IMR-90 (cell line): Measurements from ENCODE around the gene PSAPL1. TPM values are rescaled to one million over a fixed set of nuclear protein-coding genes. Genes with fewer than 3 reads are reported as not detected.

ENCODE experiments used
- ATAC-seq: fragments of 200-7000 bp; cut with Tn5 transposase; 2 replicates; pipeline ENCODE4 v1.9.1; 2020; ENCODE audit warnings: low read depth, mild to moderate bottlenecking, moderate library complexity
- BruUV-seq: library from RNA; stranded (reverse); fragments of 400-500 nt; replicated peaks from 2 replicates; lab custom pipeline; 2021; lab: Mats Ljungman, UMichigan
- CTCF ChIA-PET: fragments of 300-600 bp; formaldehyde crosslinking; extraction: SDS; loops from one replicate; lab custom pipeline; 2021; ENCODE audit warnings: antibody characterized with exemption; lab: Yijun Ruan, JAX
- POLR2A ChIA-PET: fragments of 300-600 bp; sonication (Branson Sonifier 250); formaldehyde crosslinking; loops from one replicate; lab custom pipeline; 2022; ENCODE audit warnings: antibody characterized with exemption; ENCODE audit not compliant: unreplicated experiment; lab: Charles Lee
- DNase-seq: peaks from one replicate; pipeline ENCODE4 v3.0.0; 2013
- H2AFZ ChIP-seq: replicated peaks from 2 replicates; pipeline ENCODE3; 2013; ENCODE audit warnings: low read length, mild to moderate bottlenecking; ENCODE audit not compliant: poor library complexity
- H2AK5ac ChIP-seq: 2 replicates; pipeline ENCODE4 v1.6.1; 2013; ENCODE audit warnings: low read depth, low read length, inconsistent platforms
- H2AK9ac ChIP-seq: replicated peaks from 2 replicates; pipeline ENCODE3; 2013; ENCODE audit warnings: mild to moderate bottlenecking, low read depth, low read length, moderate library complexity; ENCODE audit not compliant: poor library complexity
- H2BK120ac ChIP-seq: 2 replicates; pipeline ENCODE4 v1.6.1; 2013; ENCODE audit warnings: low read depth, low read length, inconsistent platforms
- H2BK15ac ChIP-seq: 3 replicates; pipeline ENCODE4 v1.6.1; 2013; ENCODE audit warnings: low read depth, low read length, inconsistent platforms
- H2BK20ac ChIP-seq: 2 replicates; pipeline ENCODE4 v1.6.1; 2013; ENCODE audit warnings: low read depth, mild to moderate bottlenecking, inconsistent platforms, low read length, moderate library complexity
- H2BK5ac ChIP-seq: 2 replicates; pipeline ENCODE4 v1.6.1; 2013; ENCODE audit warnings: mild to moderate bottlenecking, low read depth, low read length, inconsistent platforms; ENCODE audit not compliant: poor library complexity, severe bottlenecking
- H3K14ac ChIP-seq: replicated peaks from 2 replicates; pipeline ENCODE4 v1.6.1; 2013; ENCODE audit warnings: low read depth, low read length, inconsistent platforms
- H3K18ac ChIP-seq: 2 replicates; pipeline ENCODE4 v1.6.1; 2013; ENCODE audit warnings: low read depth, low read length, control low read depth
- H3K23ac ChIP-seq: 2 replicates; pipeline ENCODE4 v1.6.1; 2013; ENCODE audit warnings: low read depth, low read length, inconsistent platforms
- H3K27ac ChIP-seq: 2 replicates; pipeline ENCODE4 v1.5.1; 2013; ENCODE audit warnings: mild to moderate bottlenecking, control low read depth, low read length; ENCODE audit not compliant: insufficient read depth
- H3K27me3 ChIP-seq: 2 replicates; pipeline ENCODE4 v1.6.1; 2013; ENCODE audit warnings: low read length; ENCODE audit not compliant: control insufficient read depth, insufficient read depth
- H3K36me3 ChIP-seq: 2 replicates; pipeline ENCODE4 v1.6.1; 2013; ENCODE audit warnings: low read length, mixed read lengths; ENCODE audit not compliant: control insufficient read depth, insufficient read depth
- H3K4ac ChIP-seq: 2 replicates; pipeline ENCODE4 v1.6.1; 2013; ENCODE audit warnings: low read depth, low read length, inconsistent platforms
- H3K4me1 ChIP-seq: 2 replicates; pipeline ENCODE4 v1.6.1; 2013; ENCODE audit warnings: low read length, mixed read lengths; ENCODE audit not compliant: control insufficient read depth, insufficient read depth
- H3K4me2 ChIP-seq: 2 replicates; pipeline ENCODE4 v1.6.1; 2013; ENCODE audit warnings: low read depth, mild to moderate bottlenecking, control low read depth, low read length, moderate library complexity
- H3K4me3 ChIP-seq: 2 replicates; pipeline ENCODE4 v1.5.1; 2013; ENCODE audit warnings: low read depth, mild to moderate bottlenecking, control low read depth, low read length, moderate library complexity; ENCODE audit not compliant: insufficient read depth
- H3K56ac ChIP-seq: 2 replicates; pipeline ENCODE4 v1.6.1; 2013; ENCODE audit warnings: low read length, inconsistent platforms; ENCODE audit not compliant: insufficient read depth; ENCODE audit errors: extremely low read depth
- H3K79me1 ChIP-seq, 2 experiments: 2 replicates each; pipeline ENCODE4 v1.6.1; 2013; ENCODE audit warnings: low read length in 2 of 2, inconsistent platforms in 1 of 2, low read depth in 1 of 2
- H3K9ac ChIP-seq: 2 replicates; pipeline ENCODE4 v1.6.1; 2013; ENCODE audit warnings: low read depth, low read length, control low read depth
- H3K9me1 ChIP-seq: 2 replicates; pipeline ENCODE4 v1.6.1; 2013; ENCODE audit warnings: low read length, inconsistent platforms; ENCODE audit not compliant: insufficient read depth
- H3K9me3 ChIP-seq: 2 replicates; pipeline ENCODE4 v1.6.1; 2013; ENCODE audit warnings: low read length; ENCODE audit not compliant: control insufficient read depth, insufficient read depth
- H4K20me1 ChIP-seq: 2 replicates; pipeline ENCODE4 v1.6.1; 2013; ENCODE audit warnings: low read length, inconsistent platforms; ENCODE audit not compliant: insufficient read depth
- H4K5ac ChIP-seq: 2 replicates; pipeline ENCODE4 v1.6.1; 2013; ENCODE audit warnings: mild to moderate bottlenecking, low read depth, low read length, control low read depth
- H4K8ac ChIP-seq, 2 experiments: 2 replicates each; pipeline ENCODE4 v1.6.1; 2013; ENCODE audit warnings: low read depth in 2 of 2, low read length in 2 of 2, control low read depth in 1 of 2, inconsistent platforms in 1 of 2
- H4K91ac ChIP-seq: 2 replicates; pipeline ENCODE4 v1.6.1; 2013; ENCODE audit warnings: low read depth, low read length, inconsistent platforms; ENCODE audit not compliant: insufficient read depth
- CEBPB ChIP-seq: IDR thresholded peaks from 2 replicates; pipeline ENCODE4 v1.6.1; 2012; ENCODE audit warnings: low read depth, low read length, improper control_type of control experiment
- CHD1 ChIP-seq: IDR thresholded peaks from 2 replicates; pipeline ENCODE4 v1.6.1; 2012; ENCODE audit warnings: low read depth, low read length, improper control_type of control experiment
- MAFK ChIP-seq: IDR thresholded peaks from 2 replicates; pipeline ENCODE4 v1.6.1; 2012; ENCODE audit warnings: low read depth, low read length, improper control_type of control experiment
- MAZ ChIP-seq: IDR thresholded peaks from 2 replicates; pipeline ENCODE4 v1.6.1; 2012; ENCODE audit warnings: low read depth, mild to moderate bottlenecking, low read length, improper control_type of control experiment, moderate library complexity, borderline replicate concordance
- MXI1 ChIP-seq: IDR thresholded peaks from 2 replicates; pipeline ENCODE4 v1.6.1; 2012; ENCODE audit warnings: low read depth, mild to moderate bottlenecking, low read length, moderate library complexity, borderline replicate concordance
- NFE2L2 ChIP-seq: fragments of 150-350 bp; IDR thresholded peaks from 2 replicates; pipeline ENCODE4 v1.6.1; 2016; ENCODE audit warnings: low read depth, mild to moderate bottlenecking, low read length
- POLR2A ChIP-seq: IDR thresholded peaks from 2 replicates; pipeline ENCODE4 v1.6.1; 2012; ENCODE audit warnings: mild to moderate bottlenecking, low read depth, low read length
- RAD21 ChIP-seq: IDR thresholded peaks from 2 replicates; pipeline ENCODE4 v1.6.1; 2012; ENCODE audit warnings: low read length, improper control_type of control experiment
- RCOR1 ChIP-seq: IDR thresholded peaks from 2 replicates; pipeline ENCODE4 v1.6.1; 2012; ENCODE audit warnings: mild to moderate bottlenecking, low read length, improper control_type of control experiment; ENCODE audit not compliant: insufficient replicate concordance
- SMC3 ChIP-seq: fragments of 150-350 bp; IDR thresholded peaks from 2 replicates; pipeline ENCODE4 v1.6.1; 2016; ENCODE audit warnings: low read depth, mild to moderate bottlenecking, antibody characterized with exemption, low read length, moderate library complexity
- WGBS, 2 experiments: methylation state at CpG; one replicate each; pipeline versions ENCODE4 v1.1.5 to v1.1.7; 2013; ENCODE audit warnings: missing lambda C conversion rate in 2 of 2; ENCODE audit not compliant: insufficient read length in 1 of 2; ENCODE audit errors: extremely low coverage in 2 of 2; 5-methylcytosine and 5-hydroxymethylcytosine counted together
- dilution Hi-C: fragments of 300-500 bp; cut with HindIII; formaldehyde crosslinking; loops from one replicate; pipeline ENCODE4 v1.14.3; 2018; ENCODE audit warnings: low sequenced_read_pairs; ENCODE audit not compliant: unreplicated experiment
- in situ Hi-C: fragments of 300-500 bp; cut with MboI; formaldehyde crosslinking; loops from 3 replicates; pipeline ENCODE4 v1.14.3; 2019; ENCODE audit warnings: low sequenced_read_pairs, inconsistent platforms, mixed read lengths
- intact Hi-C: fragments of 100-400 bp; cut with micrococcal nuclease; formaldehyde crosslinking; loops from 2 replicates; pipeline ENCODE4 v1.10.0; 2022
- polyA plus RNA-seq, 3 experiments: library from polyadenylated mRNA; depleted of rRNA; stranded (reverse); fragments of >200 nt; gene quantifications; 2 replicates each; pipeline ENCODE4 v1.2.3, GENCODE V29; 2012; ENCODE audit warnings: low replicate concordance in 1 of 3
- total RNA-seq: library from RNA; depleted of rRNA; stranded (reverse); fragments of >200 nt; gene quantifications from 2 replicates; pipeline ENCODE4 v1.2.3, GENCODE V29; 2012
- TF ChIP-seq, protein P1 (sequence below): fragments of 150-350 bp; IDR thresholded peaks from 2 replicates; pipeline ENCODE4 v1.6.1; 2016; ENCODE audit warnings: low read depth, mild to moderate bottlenecking, low read length, moderate library complexity, borderline replicate concordance
- TF ChIP-seq, protein P2 (sequence below): fragments of 150-350 bp; IDR thresholded peaks from 2 replicates; pipeline ENCODE4 v1.6.1; 2017; ENCODE audit warnings: mild to moderate bottlenecking, antibody characterized with exemption, low read length, low read depth
- TF ChIP-seq, protein P3 (sequence below): conservative IDR thresholded peaks from 2 replicates; pipeline ENCODE4 v1.5.1; 2012; ENCODE audit warnings: mild to moderate bottlenecking, low read depth, low read length, improper control_type of control experiment

The PSAPL1 gene
- total and polyA plus RNA-seq, 2 of the 4 experiments (the other 2 are of a cell fraction), result not detected

DNA sequence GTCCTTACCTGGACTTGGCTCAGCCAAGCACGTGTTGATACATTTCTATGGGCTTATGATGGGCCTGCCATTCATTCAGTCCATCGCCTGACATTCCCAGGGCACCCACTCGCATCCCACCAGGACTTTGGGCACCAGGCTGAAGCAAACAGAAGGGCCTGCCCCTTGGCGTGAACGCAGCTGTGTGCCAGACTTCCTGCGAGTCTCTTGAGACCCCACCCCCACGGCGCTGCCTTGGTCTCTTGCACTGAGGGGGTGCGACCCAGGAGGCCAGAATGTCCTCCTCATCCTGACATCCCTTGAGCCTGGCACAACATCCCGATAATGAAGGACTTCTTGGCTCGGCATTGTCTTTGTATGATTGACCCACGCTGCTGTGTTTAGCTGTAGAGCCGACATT, 1.5 kb upstream of the PSAPL1 start:
- Histone ChIP-seq H3K23ac (no peak overlapping the region), H3K18ac (no peak overlapping the region), H2AK5ac (no peak overlapping the region), H2BK15ac (no peak overlapping the region), H2BK20ac (no peak overlapping the region), H3K9ac (no peak overlapping the region), H3K4me1 (no peaks in the 10 kb centered on the region), H4K91ac (no peak overlapping the region), H4K20me1 (no peaks in the 10 kb centered on the region), H2AFZ (no peak overlapping the region), H3K9me1 (no peaks in the 10 kb centered on the region), H2BK120ac (no peak overlapping the region), H4K5ac (no peak overlapping the region), H3K4me2 (no peak overlapping the region), H3K4ac (no peak overlapping the region), H3K79me1 (no peaks in the 10 kb centered on the region), H3K9me3 (no peaks in the 10 kb centered on the region), H2BK5ac (no peak overlapping the region), H3K36me3 (no peaks in the 10 kb centered on the region), H3K27ac (no peak overlapping the region), H4K8ac (no peak overlapping the region), H3K14ac (no peak overlapping the region), H3K4me3 (no peak overlapping the region), H2AK9ac (no peak overlapping the region), H3K27me3 (peaks cover 3% of the 10 kb centered on the region), H3K56ac (no peak overlapping the region)
- no TSS peak for BruUV-seq
- intact Hi-C loops, result no loop called here
- in situ Hi-C loops, result no loop called here
- DNase-seq, result no peak
- POLR2A ChIA-PET, result no interaction called here
- CTCF ChIA-PET, result no interaction called here
- no peak for ATAC-seq
- TF ChIP-seq POLR2A (no peak), RAD21 (no peak), NFE2L2 (no peak), MAFK (no peak), RCOR1 (no peak), SMC3 (no peak), MAZ (no peak), MXI1 (no peak), CEBPB (no peak), CHD1 (no peak)
- TF ChIP-seq, protein P1, sequence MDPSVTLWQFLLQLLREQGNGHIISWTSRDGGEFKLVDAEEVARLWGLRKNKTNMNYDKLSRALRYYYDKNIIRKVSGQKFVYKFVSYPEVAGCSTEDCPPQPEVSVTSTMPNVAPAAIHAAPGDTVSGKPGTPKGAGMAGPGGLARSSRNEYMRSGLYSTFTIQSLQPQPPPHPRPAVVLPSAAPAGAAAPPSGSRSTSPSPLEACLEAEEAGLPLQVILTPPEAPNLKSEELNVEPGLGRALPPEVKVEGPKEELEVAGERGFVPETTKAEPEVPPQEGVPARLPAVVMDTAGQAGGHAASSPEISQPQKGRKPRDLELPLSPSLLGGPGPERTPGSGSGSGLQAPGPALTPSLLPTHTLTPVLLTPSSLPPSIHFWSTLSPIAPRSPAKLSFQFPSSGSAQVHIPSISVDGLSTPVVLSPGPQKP, result no peak
- TF ChIP-seq, protein P2, sequence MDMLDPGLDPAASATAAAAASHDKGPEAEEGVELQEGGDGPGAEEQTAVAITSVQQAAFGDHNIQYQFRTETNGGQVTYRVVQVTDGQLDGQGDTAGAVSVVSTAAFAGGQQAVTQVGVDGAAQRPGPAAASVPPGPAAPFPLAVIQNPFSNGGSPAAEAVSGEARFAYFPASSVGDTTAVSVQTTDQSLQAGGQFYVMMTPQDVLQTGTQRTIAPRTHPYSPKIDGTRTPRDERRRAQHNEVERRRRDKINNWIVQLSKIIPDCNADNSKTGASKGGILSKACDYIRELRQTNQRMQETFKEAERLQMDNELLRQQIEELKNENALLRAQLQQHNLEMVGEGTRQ, result no peak
- TF ChIP-seq, protein P3, sequence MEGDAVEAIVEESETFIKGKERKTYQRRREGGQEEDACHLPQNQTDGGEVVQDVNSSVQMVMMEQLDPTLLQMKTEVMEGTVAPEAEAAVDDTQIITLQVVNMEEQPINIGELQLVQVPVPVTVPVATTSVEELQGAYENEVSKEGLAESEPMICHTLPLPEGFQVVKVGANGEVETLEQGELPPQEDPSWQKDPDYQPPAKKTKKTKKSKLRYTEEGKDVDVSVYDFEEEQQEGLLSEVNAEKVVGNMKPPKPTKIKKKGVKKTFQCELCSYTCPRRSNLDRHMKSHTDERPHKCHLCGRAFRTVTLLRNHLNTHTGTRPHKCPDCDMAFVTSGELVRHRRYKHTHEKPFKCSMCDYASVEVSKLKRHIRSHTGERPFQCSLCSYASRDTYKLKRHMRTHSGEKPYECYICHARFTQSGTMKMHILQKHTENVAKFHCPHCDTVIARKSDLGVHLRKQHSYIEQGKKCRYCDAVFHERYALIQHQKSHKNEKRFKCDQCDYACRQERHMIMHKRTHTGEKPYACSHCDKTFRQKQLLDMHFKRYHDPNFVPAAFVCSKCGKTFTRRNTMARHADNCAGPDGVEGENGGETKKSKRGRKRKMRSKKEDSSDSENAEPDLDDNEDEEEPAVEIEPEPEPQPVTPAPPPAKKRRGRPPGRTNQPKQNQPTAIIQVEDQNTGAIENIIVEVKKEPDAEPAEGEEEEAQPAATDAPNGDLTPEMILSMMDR, result no peak
- WGBS, 2 experiments, result 30% methylated on average over 3 of the region's 13 CpGs; no CpG with 5 or more reads in 1 of the 2 experiments
- dilution Hi-C loops, result no loop called here
